ENCODE measurements around the gene GNE.

DNA sequence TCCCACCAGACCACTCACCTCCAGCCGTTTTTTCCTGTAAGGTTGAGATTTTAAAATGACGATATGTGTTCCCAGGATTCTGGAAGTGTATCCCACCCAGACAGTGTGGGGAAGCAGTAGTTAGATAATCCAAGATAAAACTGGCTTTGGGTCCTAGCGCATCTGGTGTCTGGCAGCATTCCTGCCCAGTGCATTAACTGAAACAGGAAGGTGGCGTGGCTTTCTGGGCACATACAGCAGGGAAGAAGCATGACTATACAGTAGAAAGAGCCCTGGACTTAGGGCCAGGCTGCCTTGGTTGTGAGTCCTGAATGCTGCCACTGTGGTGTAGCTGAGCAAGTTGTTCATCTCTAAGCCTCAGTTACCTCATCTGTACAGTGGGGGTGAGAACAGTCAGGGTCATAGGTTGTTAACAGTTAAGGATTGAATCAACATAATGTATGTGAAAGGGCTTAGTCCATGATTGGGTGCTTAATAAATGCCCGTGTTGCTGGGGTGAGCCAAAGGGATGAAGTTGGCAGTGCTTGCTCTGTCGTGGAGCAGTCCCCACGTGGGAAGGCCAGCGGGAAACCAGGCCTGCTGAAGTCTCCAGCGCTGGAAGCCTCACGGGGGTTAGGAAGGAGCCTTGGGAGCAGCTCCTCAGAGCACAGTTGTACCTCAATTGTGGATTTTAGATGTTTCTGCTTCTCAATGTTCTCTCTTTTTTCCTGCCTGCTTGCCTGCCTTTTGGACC, 49.6 kb downstream of the GNE start:
- no peak for TF ChIP-seq POLR2A (IDR thresholded peaks at IDR 0.05)
- TF ChIP-seq, protein P1, sequence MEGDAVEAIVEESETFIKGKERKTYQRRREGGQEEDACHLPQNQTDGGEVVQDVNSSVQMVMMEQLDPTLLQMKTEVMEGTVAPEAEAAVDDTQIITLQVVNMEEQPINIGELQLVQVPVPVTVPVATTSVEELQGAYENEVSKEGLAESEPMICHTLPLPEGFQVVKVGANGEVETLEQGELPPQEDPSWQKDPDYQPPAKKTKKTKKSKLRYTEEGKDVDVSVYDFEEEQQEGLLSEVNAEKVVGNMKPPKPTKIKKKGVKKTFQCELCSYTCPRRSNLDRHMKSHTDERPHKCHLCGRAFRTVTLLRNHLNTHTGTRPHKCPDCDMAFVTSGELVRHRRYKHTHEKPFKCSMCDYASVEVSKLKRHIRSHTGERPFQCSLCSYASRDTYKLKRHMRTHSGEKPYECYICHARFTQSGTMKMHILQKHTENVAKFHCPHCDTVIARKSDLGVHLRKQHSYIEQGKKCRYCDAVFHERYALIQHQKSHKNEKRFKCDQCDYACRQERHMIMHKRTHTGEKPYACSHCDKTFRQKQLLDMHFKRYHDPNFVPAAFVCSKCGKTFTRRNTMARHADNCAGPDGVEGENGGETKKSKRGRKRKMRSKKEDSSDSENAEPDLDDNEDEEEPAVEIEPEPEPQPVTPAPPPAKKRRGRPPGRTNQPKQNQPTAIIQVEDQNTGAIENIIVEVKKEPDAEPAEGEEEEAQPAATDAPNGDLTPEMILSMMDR (IDR thresholded peaks at IDR 0.05): no peak
